ENCODE data around the gene SPOCK1. TPM values are rescaled to one million over a fixed set of nuclear protein-coding genes. Genes with fewer than 3 reads are reported as not detected.
"Not testable (repeated sequence)": the region's sequence is repeated elsewhere in the genome, so short reads cannot be mapped to it uniquely, and the experiment has no call there.

SPOCK1 gene
- polyA plus RNA-seq, 3 donors, result 1.8 to 5.7 (median 2.1) TPM

DNA sequence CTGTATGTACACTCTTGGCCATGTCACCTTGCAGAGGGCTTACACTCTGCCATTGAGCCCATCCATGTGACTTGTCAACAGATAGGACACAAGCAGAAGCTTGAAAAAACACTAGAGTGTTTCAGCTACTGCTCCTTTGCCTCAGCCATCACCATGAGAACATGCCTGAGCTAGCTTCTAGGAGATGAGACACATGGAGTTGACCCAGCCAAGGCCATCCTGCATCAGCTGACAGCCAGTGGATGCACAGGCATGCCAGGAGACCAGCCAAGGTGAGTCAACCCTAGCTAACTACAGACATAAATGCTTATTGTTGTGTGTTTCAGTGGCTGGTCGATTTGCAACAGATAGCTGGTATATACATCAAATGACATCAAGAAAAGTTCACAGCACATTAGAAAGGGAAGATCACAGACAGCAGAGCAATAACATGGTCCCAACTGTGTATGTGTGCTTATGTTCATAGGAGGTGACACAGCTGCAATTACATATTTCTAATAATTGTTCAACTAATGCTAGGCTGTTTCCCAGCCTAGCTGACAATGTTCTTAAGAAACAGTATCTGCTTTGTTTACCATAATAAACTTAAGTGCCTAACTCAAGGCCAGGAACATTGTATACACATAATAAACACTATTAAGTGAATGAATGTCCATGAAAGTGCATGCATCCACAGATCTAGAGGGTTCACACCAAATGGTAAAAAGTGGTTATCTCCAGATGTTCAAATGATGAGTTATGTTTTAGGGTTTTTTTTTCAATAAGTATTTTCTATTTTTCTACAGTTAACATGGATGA, 105.7 kb downstream of the SPOCK1 start:
- Mint-ChIP-seq H3K27ac (no peak overlapping the region), H3K9me3 (peaks cover 0 to 3% (median 0%) of the 10 kb centered on the region in 7 donors), H3K4me1 (no peaks in the 10 kb centered on the region), H3K4me3 (no peak overlapping the region), H3K36me3 (no peaks in the 10 kb centered on the region), H3K27me3 (ENCODE audit: low read depth in 3 of 3) (peaks cover 3 to 6% (median 4%) of the 10 kb centered on the region in 3 donors)
- Histone ChIP-seq H3K9ac (ENCODE audit: insufficient read depth, low read length, poor library complexity, severe bottlenecking) (no peak overlapping the region), H3K79me2 (ENCODE audit: insufficient read depth, low read length) (no peaks in the 10 kb centered on the region), H3K36me3 (replicated peaks in 1 of 2; ENCODE audit: control insufficient read depth in 1 of 2, insufficient read depth in 2 of 2, low read length in 2 of 2) (no peaks in the 10 kb centered on the region), H4K20me1 (ENCODE audit: insufficient read depth, low read length) (no peaks in the 10 kb centered on the region), H3K4me2 (replicated peaks; ENCODE audit: extremely low read depth, low read length, poor library complexity, severe bottlenecking) (no peak overlapping the region), H3K9me3 (replicated peaks in 1 of 2; ENCODE audit: control insufficient read depth in 1 of 2, insufficient read depth in 1 of 2, low read length in 2 of 2) (no peaks in the 10 kb centered on the region), H3K27me3 (ENCODE audit: control insufficient read depth in 2 of 2, insufficient read depth in 2 of 2, low read length in 2 of 2) (no peaks in the 10 kb centered on the region), H3K27ac (ENCODE audit: low read depth in 1 of 2, low read length in 2 of 2) (no peak overlapping the region), H3K4me3 (replicated peaks in 1 of 3; ENCODE audit: low read depth in 2 of 3, low read length in 3 of 3) (no peak overlapping the region), H3K4me1 (ENCODE audit: control insufficient read depth in 1 of 2, insufficient read depth in 2 of 2, low read length in 2 of 2) (no peaks in the 10 kb centered on the region), H2AFZ (ENCODE audit: insufficient read depth, low read depth, low read length, poor library complexity, severe bottlenecking) (no peak overlapping the region)
- no CpG with 5 or more reads among the region's 1 CpG for WGBS (ENCODE audit: insufficient coverage)
- no peak for DNase-seq
- intact Hi-C loops (cut with micrococcal nuclease), result no loop called here
- no peak for TF ChIP-seq CTCF (IDR thresholded peaks at IDR 0.05)

GRCh38 chr5:137392261-137392660, 106.9 kb downstream of the SPOCK1 start:
- intact Hi-C loops (cut with micrococcal nuclease), result no loop called here
- H3K4me1 Mint-ChIP-seq, result no peaks in the 10 kb centered on the region
- H3K36me3 Mint-ChIP-seq, result no peaks in the 10 kb centered on the region
- Histone ChIP-seq H3K36me3 (replicated peaks in 1 of 2; ENCODE audit: control insufficient read depth in 1 of 2, insufficient read depth in 2 of 2, low read length in 2 of 2) (no peaks in the 10 kb centered on the region), H3K27ac (ENCODE audit: low read depth in 1 of 2, low read length in 2 of 2) (no peak overlapping the region), H4K20me1 (ENCODE audit: insufficient read depth, low read length) (no peaks in the 10 kb centered on the region), H3K9me3 (replicated peaks in 1 of 2; ENCODE audit: control insufficient read depth in 1 of 2, insufficient read depth in 1 of 2, low read length in 2 of 2) (no peaks in the 10 kb centered on the region), H3K79me2 (ENCODE audit: insufficient read depth, low read length) (no peaks in the 10 kb centered on the region), H3K27me3 (ENCODE audit: control insufficient read depth in 2 of 2, insufficient read depth in 2 of 2, low read length in 2 of 2) (no peaks in the 10 kb centered on the region), H3K9ac (ENCODE audit: insufficient read depth, low read length, poor library complexity, severe bottlenecking) (no peak overlapping the region), H3K4me2 (replicated peaks; ENCODE audit: extremely low read depth, low read length, poor library complexity, severe bottlenecking) (no peak overlapping the region), H3K4me1 (ENCODE audit: control insufficient read depth in 1 of 2, insufficient read depth in 2 of 2, low read length in 2 of 2) (no peaks in the 10 kb centered on the region), H3K4me3 (replicated peaks in 1 of 3; ENCODE audit: low read depth in 2 of 3, low read length in 3 of 3) (no peak overlapping the region), H2AFZ (ENCODE audit: insufficient read depth, low read depth, low read length, poor library complexity, severe bottlenecking) (no peak overlapping the region)
- peaks cover 0 to 3% (median 0%) of the 10 kb centered on the region in 7 donors for H3K9me3 Mint-ChIP-seq
- peaks cover 3 to 6% (median 3%) of the 10 kb centered on the region in 3 donors for H3K27me3 Mint-ChIP-seq (ENCODE audit: low read depth in 3 of 3)
- WGBS (ENCODE audit: insufficient coverage), result 100% methylated on average over 2 of the region's 4 CpGs
- no peak overlapping the region for H3K4me3 Mint-ChIP-seq
- TF ChIP-seq CTCF (IDR thresholded peaks at IDR 0.05), result no peak
- DNase-seq, result no peak
- H3K27ac Mint-ChIP-seq, result no peak overlapping the region

GRCh38 chr5:137391044-137391443, 108.1 kb downstream of the SPOCK1 start:
- H3K27me3 ChIP-seq (ENCODE audit: control insufficient read depth in 2 of 2, insufficient read depth in 2 of 2, low read length in 2 of 2); H3K79me2 ChIP-seq (ENCODE audit: insufficient read depth, low read length); H3K4me2 ChIP-seq (replicated peaks; ENCODE audit: extremely low read depth, low read length, poor library complexity, severe bottlenecking); H3K36me3 Mint-ChIP-seq; H3K4me3 Mint-ChIP-seq; DNase-seq; H3K9me3 Mint-ChIP-seq; H4K20me1 ChIP-seq (ENCODE audit: insufficient read depth, low read length); intact Hi-C loops (cut with micrococcal nuclease); H3K36me3 ChIP-seq (replicated peaks in 1 of 2; ENCODE audit: control insufficient read depth in 1 of 2, insufficient read depth in 2 of 2, low read length in 2 of 2); H3K4me1 ChIP-seq (ENCODE audit: control insufficient read depth in 1 of 2, insufficient read depth in 2 of 2, low read length in 2 of 2); H3K4me3 ChIP-seq (replicated peaks in 1 of 3; ENCODE audit: low read depth in 2 of 3, low read length in 3 of 3); H2AFZ ChIP-seq (ENCODE audit: insufficient read depth, low read depth, low read length, poor library complexity, severe bottlenecking); H3K27ac Mint-ChIP-seq; H3K9me3 ChIP-seq (replicated peaks in 1 of 2; ENCODE audit: control insufficient read depth in 1 of 2, insufficient read depth in 1 of 2, low read length in 2 of 2); H3K27ac ChIP-seq (ENCODE audit: low read depth in 1 of 2, low read length in 2 of 2); H3K4me1 Mint-ChIP-seq; H3K9ac ChIP-seq (ENCODE audit: insufficient read depth, low read length, poor library complexity, severe bottlenecking); H3K27me3 Mint-ChIP-seq (ENCODE audit: low read depth in 3 of 3): not testable (repeated sequence)
- 100% methylated on average over 1 of the region's 7 CpGs for WGBS (ENCODE audit: insufficient coverage)
